GM19043 (cell line): Measurements from ENCODE around the gene CCDC40.

Experiments used
- ATAC-seq: cut with Tn5 transposase; IDR thresholded peaks from one replicate; pipeline ENCODE4 v1.9.1; 2021; ENCODE audit warnings: low read depth; ENCODE audit not compliant: unreplicated experiment

CCDC40 gene

DNA sequence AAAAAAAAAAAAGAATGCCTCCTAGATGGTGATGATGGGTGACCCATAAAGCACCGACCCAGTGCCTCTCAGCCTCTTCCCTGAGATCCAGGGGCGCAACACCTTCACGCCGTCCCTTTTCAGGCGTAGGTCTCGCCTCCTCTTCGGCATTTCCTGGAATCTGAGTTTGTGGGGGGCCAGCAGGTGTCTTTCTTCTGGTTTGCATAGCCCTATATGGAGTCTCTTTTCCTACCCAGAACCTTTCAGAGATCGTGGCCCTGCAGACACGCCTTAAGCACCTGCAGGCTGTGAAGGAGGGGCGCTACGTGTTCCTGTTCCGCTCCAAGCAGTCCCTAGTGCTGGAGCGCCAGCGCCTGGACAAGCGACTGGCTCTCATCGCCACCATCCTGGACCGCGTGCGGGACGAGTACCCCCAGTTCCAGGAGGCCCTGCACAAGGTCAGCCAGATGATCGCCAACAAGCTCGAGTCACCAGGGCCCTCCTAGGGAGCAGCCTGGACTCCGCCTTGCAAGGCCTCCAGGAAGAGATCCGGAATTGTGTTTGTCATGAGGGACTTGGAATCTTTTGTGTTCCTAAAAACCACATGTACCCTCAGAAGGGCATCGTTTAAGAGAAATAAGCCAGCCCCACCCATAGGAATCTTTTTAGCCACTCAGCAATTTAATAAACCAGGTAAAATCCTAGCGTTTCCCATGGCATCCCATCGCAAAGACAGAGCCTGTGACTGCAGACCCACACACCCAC is 63.0 kb downstream of the CCDC40 start:
- ATAC-seq = no peak

- ATAC-seq = no peak
These were observed 63.5 kb downstream of the CCDC40 start for GRCh38 chr17:80100035-80100323.

GRCh38 chr17:80101011-80101945 is 64.8 kb downstream of the CCDC40 start, which contains the start of gene GAA:
TSS of gene GAA (plus strand) at chr17:80101581. CDS start at chr17:80104587, 3,006 bp downstream.
- peak; percentile 44 for ATAC-seq

DNA sequence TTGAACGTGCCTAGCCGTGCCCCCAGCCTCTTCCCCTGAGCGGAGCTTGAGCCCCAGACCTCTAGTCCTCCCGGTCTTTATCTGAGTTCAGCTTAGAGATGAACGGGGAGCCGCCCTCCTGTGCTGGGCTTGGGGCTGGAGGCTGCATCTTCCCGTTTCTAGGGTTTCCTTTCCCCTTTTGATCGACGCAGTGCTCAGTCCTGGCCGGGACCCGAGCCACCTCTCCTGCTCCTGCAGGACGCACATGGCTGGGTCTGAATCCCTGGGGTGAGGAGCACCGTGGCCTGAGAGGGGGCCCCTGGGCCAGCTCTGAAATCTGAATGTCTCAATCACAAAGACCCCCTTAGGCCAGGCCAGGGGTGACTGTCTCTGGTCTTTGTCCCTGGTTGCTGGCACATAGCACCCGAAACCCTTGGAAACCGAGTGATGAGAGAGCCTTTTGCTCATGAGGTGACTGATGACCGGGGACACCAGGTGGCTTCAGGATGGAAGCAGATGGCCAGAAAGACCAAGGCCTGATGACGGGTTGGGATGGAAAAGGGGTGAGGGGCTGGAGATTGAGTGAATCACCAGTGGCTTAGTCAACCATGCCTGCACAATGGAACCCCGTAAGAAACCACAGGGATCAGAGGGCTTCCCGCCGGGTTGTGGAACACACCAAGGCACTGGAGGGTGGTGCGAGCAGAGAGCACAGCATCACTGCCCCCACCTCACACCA is 65.7 kb downstream of the CCDC40 start:
- no peak for ATAC-seq

DNA sequence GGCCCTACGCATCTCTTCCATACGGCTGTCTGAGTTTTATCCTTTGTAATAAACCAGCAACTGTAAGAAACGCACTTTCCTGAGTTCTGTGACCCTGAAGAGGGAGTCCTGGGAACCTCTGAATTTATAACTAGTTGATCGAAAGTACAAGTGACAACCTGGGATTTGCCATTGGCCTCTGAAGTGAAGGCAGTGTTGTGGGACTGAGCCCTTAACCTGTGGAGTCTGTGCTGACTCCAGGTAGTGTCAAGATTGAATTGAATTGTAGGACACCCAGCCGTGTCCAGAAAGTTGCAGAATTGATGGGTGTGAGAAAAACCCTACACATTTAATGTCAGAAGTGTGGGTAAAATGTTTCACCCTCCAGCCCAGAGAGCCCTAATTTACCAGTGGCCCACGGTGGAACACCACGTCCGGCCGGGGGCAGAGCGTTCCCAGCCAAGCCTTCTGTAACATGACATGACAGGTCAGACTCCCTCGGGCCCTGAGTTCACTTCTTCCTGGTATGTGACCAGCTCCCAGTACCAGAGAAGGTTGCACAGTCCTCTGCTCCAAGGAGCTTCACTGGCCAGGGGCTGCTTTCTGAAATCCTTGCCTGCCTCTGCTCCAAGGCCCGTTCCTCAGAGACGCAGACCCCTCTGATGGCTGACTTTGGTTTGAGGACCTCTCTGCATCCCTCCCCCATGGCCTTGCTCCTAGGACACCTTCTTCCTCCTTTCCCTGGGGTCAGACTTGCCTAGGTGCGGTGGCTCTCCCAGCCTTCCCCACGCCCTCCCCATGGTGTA is 66.4 kb downstream of the CCDC40 start:
- no peak for ATAC-seq

DNA sequence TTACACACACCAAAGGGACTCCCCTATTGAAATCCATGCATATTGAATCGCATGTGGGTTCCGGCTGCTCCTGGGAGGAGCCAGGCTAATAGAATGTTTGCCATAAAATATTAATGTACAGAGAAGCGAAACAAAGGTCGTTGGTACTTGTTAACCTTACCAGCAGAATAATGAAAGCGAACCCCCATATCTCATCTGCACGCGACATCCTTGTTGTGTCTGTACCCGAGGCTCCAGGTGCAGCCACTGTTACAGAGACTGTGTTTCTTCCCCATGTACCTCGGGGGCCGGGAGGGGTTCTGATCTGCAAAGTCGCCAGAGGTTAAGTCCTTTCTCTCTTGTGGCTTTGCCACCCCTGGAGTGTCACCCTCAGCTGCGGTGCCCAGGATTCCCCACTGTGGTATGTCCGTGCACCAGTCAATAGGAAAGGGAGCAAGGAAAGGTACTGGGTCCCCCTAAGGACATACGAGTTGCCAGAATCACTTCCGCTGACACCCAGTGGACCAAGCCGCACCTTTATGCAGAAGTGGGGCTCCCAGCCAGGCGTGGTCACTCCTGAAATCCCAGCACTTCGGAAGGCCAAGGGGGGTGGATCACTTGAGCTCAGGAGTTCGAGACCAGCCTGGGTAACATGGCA is 67.1 kb downstream of the CCDC40 start:
- no peak for ATAC-seq

- ATAC-seq = no peak
These were observed 68.0 kb downstream of the CCDC40 start for GRCh38 chr17:80104321-80104955.

DNA sequence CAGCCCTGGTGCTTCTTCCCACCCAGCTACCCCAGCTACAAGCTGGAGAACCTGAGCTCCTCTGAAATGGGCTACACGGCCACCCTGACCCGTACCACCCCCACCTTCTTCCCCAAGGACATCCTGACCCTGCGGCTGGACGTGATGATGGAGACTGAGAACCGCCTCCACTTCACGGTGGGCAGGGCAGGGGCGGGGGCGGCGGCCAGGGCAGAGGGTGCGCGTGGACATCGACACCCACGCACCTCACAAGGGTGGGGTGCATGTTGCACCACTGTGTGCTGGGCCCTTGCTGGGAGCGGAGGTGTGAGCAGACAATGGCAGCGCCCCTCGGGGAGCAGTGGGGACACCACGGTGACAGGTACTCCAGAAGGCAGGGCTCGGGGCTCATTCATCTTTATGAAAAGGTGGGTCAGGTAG is 68.5 kb downstream of the CCDC40 start:
- ATAC-seq = no peak

DNA sequence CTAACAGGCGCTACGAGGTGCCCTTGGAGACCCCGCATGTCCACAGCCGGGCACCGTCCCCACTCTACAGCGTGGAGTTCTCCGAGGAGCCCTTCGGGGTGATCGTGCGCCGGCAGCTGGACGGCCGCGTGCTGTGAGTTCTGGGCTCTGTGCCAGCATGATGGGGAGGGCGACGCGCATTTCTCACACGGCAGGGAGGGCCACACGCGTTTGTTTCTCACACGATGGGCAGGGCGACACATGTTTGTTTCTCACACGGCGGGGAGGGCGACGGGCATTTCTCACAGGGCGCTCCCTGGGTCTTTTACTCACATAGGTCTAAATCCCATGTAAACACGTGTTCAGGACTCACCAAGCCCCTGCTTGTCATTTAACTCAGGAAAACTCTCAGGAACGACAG is 69.3 kb downstream of the CCDC40 start:
- no peak for ATAC-seq

DNA sequence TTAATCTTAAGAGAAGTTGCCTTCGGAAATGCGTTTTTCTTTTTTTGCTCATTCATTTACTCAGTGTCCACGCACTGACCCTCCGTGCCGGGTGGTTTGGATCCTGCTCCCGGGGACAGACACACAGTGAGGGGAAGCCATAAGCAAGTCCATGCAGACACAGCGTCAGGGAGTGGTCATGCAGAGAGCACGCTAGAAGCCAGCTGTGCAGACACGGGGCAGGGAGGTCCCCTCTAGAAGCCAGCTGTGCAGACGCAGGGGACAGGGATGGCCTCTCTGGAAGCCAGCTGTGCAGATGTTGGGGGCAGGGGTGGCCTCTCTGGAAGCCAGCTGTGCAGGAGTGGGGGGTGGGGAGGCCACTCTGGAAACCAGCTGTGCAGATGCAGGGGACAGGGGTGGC is 69.7 kb downstream of the CCDC40 start:
- no peak for ATAC-seq

DNA sequence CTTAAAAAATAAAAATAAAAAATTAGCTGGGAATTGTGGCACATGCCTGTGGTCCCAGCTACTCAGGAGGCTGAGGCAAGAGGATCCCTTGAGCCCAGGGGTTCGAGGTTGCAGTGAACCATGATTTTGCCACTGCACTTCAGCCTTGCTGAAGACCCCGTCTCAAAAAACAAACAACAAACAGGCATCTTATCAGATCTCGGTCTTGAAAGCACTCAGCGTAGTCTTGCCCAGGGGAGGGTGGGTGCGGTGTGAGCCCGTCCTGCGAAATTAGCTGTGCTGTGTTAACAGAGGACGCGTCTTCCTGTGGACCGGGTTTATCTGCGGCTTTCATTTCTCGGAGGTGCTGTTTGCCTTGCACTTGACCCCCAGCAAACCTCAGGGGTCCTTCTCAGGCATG is 70.3 kb downstream of the CCDC40 start:
- ATAC-seq = no peak

- ATAC-seq = no peak
These were observed 71.0 kb downstream of the CCDC40 start for GRCh38 chr17:80107231-80108021.

GRCh38 chr17:80108036-80108971 is 71.9 kb downstream of the CCDC40 start:
- ATAC-seq = no peak

- no peak for ATAC-seq
These were observed 72.7 kb downstream of the CCDC40 start for GRCh38 chr17:80109066-80109660.

DNA sequence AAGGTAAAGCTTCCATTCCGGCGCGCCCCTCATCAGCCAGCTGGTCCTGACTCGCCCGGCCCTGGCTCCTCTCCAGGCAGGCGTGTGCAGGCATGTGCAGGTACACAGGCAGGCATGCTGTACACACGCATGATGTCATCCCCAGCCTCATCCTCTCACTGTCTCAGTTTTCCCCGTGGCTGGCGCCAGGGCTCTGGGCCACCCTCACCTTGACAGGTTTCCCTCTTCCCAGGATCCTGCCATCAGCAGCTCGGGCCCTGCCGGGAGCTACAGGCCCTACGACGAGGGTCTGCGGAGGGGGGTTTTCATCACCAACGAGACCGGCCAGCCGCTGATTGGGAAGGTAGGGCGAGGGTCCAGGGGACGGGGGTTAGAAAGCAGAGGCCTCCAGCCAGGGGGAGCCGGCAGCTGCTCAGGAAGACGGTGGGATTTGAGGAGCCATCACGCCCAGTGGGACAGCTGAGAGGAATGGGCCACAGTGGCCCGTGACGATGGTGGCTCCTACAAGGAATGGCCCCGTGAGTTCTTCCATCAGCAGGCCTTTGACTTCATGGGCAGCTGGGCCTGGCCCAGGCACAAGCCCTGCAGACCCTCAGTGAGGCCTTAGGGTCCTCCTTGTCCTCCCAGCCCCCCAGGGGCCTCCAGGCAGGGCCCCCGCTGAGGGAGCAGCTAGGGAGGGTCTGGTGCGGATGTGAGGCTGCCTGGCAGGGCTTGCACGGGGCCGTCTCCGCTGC is 73.4 kb downstream of the CCDC40 start:
- no peak for ATAC-seq

- ATAC-seq = no peak
These were observed 74.0 kb downstream of the CCDC40 start for GRCh38 chr17:80110447-80110812.
